Measurements from ENCODE around the gene TOR1AIP2. TPM values are rescaled to one million over a fixed set of nuclear protein-coding genes. Genes with fewer than 3 reads are reported as not detected.
"Not testable (repeated sequence)": the region's sequence is repeated elsewhere in the genome, so short reads cannot be mapped to it uniquely, and the experiment has no call there.

TOR1AIP2 gene
- total RNA-seq, 1 donor from 2014 or later = 73.9 TPM

GRCh38 chr1:179876300-179876715, 1.3 kb downstream of the TOR1AIP2 start:
- DNase-seq (ENCODE audit: low read depth) = no peak

GRCh38 chr1:179875596-179876299, 1.9 kb downstream of the TOR1AIP2 start:
- DNase-seq (ENCODE audit: low read depth) = no peak

- no peak for DNase-seq (ENCODE audit: low read depth)
These were observed 4.2 kb downstream of the TOR1AIP2 start for GRCh38 chr1:179873438-179873851.

- no peak for DNase-seq (ENCODE audit: low read depth)
These were observed 5.0 kb downstream of the TOR1AIP2 start for GRCh38 chr1:179872558-179872957.

GRCh38 chr1:179871940-179872339, 5.7 kb downstream of the TOR1AIP2 start:
- peak; percentile 20 for DNase-seq (ENCODE audit: low read depth)

- no peak for DNase-seq (ENCODE audit: low read depth)
These were observed 6.7 kb downstream of the TOR1AIP2 start for GRCh38 chr1:179870870-179871269.

- DNase-seq (ENCODE audit: low read depth) = peak; percentile 51
These were observed 9.9 kb downstream of the TOR1AIP2 start for GRCh38 chr1:179867493-179868330.

GRCh38 chr1:179866616-179867015, 11.0 kb downstream of the TOR1AIP2 start:
- no peak for DNase-seq (ENCODE audit: low read depth)

- no peak for DNase-seq (ENCODE audit: low read depth)
These were observed 12.2 kb downstream of the TOR1AIP2 start for GRCh38 chr1:179865377-179865776.

GRCh38 chr1:179860652-179861051, 17.0 kb downstream of the TOR1AIP2 start:
- no peak for DNase-seq (ENCODE audit: low read depth)

- DNase-seq (ENCODE audit: low read depth) = no peak
These were observed 20.6 kb downstream of the TOR1AIP2 start for GRCh38 chr1:179857009-179857408.

GRCh38 chr1:179856296-179856695, 21.3 kb downstream of the TOR1AIP2 start:
- DNase-seq (ENCODE audit: low read depth) = no peak

GRCh38 chr1:179855831-179856230, 21.8 kb downstream of the TOR1AIP2 start:
- not testable (repeated sequence) for DNase-seq (ENCODE audit: low read depth)

GRCh38 chr1:179853102-179853501, 24.5 kb downstream of the TOR1AIP2 start:
- no peak for DNase-seq (ENCODE audit: low read depth)

GRCh38 chr1:179848233-179848632, 29.4 kb downstream of the TOR1AIP2 start:
- DNase-seq (ENCODE audit: low read depth) = no peak

- no peak for DNase-seq (ENCODE audit: low read depth)
These were observed 37.5 kb downstream of the TOR1AIP2 start for GRCh38 chr1:179840107-179840506.

- DNase-seq (ENCODE audit: low read depth) = not testable (repeated sequence)
These were observed 40.7 kb downstream of the TOR1AIP2 start for GRCh38 chr1:179836686-179837445.

- DNase-seq (ENCODE audit: low read depth) = no peak
These were observed 45.5 kb downstream of the TOR1AIP2 start for GRCh38 chr1:179831852-179832699.

- DNase-seq (ENCODE audit: low read depth) = no peak
These were observed 46.4 kb downstream of the TOR1AIP2 start for GRCh38 chr1:179831225-179831624.

GRCh38 chr1:179828554-179829110, 49.0 kb downstream of the TOR1AIP2 start:
- no peak for DNase-seq (ENCODE audit: low read depth)

Measured in myocyte (in vitro differentiated cells).